Psoas muscle (tissue), 8 donors: ENCODE measurements around the gene MMP21. TPM values are rescaled to one million over a fixed set of nuclear protein-coding genes. Genes with fewer than 3 reads are reported as not detected.

ENCODE experiments used
- ATAC-seq, 4 donors: fragments of 200-7000 bp; cut with Tn5 transposase; one replicate each; pipeline ENCODE4 v1.9.1; 2020; ENCODE audit warnings: moderate library complexity in 3 of 4, mild to moderate bottlenecking in 2 of 4
- DNase-seq, 2 donors: peaks; one replicate each; pipeline ENCODE4 v3.0.0-alpha.2; 2020
- H3K27ac ChIP-seq: fragments of 200-600 bp; one replicate; pipeline ENCODE4 v1.8.0; 2022
- H3K27me3 ChIP-seq, 3 donors: fragments of 200-600 bp in 1 of 3; one replicate each; pipeline versions ENCODE4 v1.6.1 to v1.8.0; 2013 to 2022; ENCODE audit warnings: low read length in 2 of 3, mild to moderate bottlenecking in 2 of 3, moderate library complexity in 1 of 3; ENCODE audit not compliant: insufficient read depth in 3 of 3
- H3K36me3 ChIP-seq, 2 donors: fragments of 200-600 bp in 1 of 2; one replicate each; pipeline versions ENCODE4 v1.6.1 to v1.8.0; 2013 to 2022; ENCODE audit warnings: low read depth in 1 of 2, mild to moderate bottlenecking in 1 of 2, moderate library complexity in 1 of 2; ENCODE audit not compliant: insufficient read depth in 1 of 2
- H3K4me1 ChIP-seq: fragments of 200-600 bp; one replicate; pipeline ENCODE4 v1.8.0; 2022
- H3K4me3 ChIP-seq: fragments of 200-600 bp; one replicate; pipeline ENCODE4 v1.8.0; 2022; ENCODE audit warnings: mild to moderate bottlenecking
- H3K9me3 ChIP-seq: fragments of 200-600 bp; one replicate; pipeline ENCODE4 v1.8.0; 2022
- CTCF ChIP-seq: fragments of 200-600 bp; IDR thresholded peaks from one replicate; pipeline ENCODE4 v1.8.0; 2022; ENCODE audit warnings: antibody characterized with exemption
- WGBS, 3 donors: extraction: QIAGEN DNeasy Blood & Tissue Kit; methylation state at CpG; one replicate each; pipeline versions ENCODE4 v1.1.6 to v1.1.7; 2013; 5-methylcytosine and 5-hydroxymethylcytosine counted together
- intact Hi-C, 2 donors: fragments of 100-400 bp; cut with DNase I; formaldehyde crosslinking; loops; one replicate each; pipeline versions ENCODE4 v1.11.0 to v1.14.2; 2022
- polyA plus RNA-seq, 3 donors: library from polyadenylated mRNA; stranded (reverse); fragments of 200-250 nt; gene quantifications; one replicate each; pipeline ENCODE4 v1.2.3, GENCODE V29; 2013
- total RNA-seq, 4 donors: library from RNA; stranded (reverse); fragmentation: NEBNext Ultra II Directional in 2 of 4; extraction: Animal tissue kit (Norgen Biotek cat#: 25700) in 2 of 4; gene quantifications; one replicate each; pipeline versions ENCODE4 v1.2.1 to v1.2.4, GENCODE V29; 2021 to 2023
- donor health status: healthy with polysubstance abuse.
- donor health status: DM: no; HTN: no; CAD: no; lungs with moderate emphysema.
- donor health status: Bipolar disorder and iron deficiency.
- donor health status: healthy.
- donor health status: DM: yes; HTN: yes; CAD: no.
- donor health status: DM: no; HTN: no; CAD: no.
- donor health status: DM: no; HTN: no; CAD: no.
- donor health status: DM: yes; HTN: yes; CAD: no.

MMP21 gene
- total and polyA plus RNA-seq, 7 donors = 0.03 to 0.17 (median 0.04) TPM; not detected in 4

- no peak overlapping the region for H3K27ac ChIP-seq
- intact Hi-C loops = no loop called here
- H3K27me3 ChIP-seq = no peaks in the 10 kb centered on the region
- 82 to 85% (median 85%) methylated on average over 5 of the region's 5 CpGs for WGBS, 3 donors
- H3K4me3 ChIP-seq = no peak overlapping the region
- H3K36me3 ChIP-seq = peaks cover 0 to 20% of the 10 kb centered on the region in 2 donors
- no peaks in the 10 kb centered on the region for H3K9me3 ChIP-seq
- ATAC-seq = no peak
- no peak for DNase-seq
- no peaks in the 10 kb centered on the region for H3K4me1 ChIP-seq
- TF ChIP-seq CTCF = no peak
These were observed 4.8 kb downstream of the MMP21 start for GRCh38 chr10:125770844-125771243.

DNA sequence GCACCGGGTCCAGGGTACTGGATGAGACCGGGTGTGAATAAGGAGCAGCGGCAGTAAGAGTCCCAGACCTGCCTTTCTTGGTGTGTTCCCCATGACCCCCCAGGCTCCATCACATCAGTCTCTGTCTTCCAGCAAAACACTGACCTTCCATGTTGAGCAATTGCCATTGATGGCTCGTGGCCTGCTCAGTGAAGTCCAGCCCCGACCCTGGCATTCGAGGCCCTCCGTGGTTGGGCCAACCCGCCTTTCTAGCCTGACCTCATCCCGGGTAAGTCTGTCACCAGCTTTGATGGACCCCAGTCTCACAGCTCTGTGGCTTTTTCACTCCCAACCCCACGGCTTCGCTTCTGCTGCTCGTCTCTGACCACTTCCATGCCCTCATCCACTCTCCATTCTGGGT lies 6.4 kb downstream of the MMP21 start:
- Histone ChIP-seq H3K9me3 (no peaks in the 10 kb centered on the region), H3K4me3 (no peak overlapping the region), H3K4me1 (no peaks in the 10 kb centered on the region), H3K27me3 (no peaks in the 10 kb centered on the region), H3K27ac (no peak overlapping the region), H3K36me3 (peaks cover 3 to 36% of the 10 kb centered on the region in 2 donors)
- WGBS, 3 donors = 82 to 93% (median 87%) methylated on average over 12 of the region's 12 CpGs
- DNase-seq (no peak), ATAC-seq (no peak)
- TF ChIP-seq CTCF = no peak
- intact Hi-C loops = no loop called here

DNA sequence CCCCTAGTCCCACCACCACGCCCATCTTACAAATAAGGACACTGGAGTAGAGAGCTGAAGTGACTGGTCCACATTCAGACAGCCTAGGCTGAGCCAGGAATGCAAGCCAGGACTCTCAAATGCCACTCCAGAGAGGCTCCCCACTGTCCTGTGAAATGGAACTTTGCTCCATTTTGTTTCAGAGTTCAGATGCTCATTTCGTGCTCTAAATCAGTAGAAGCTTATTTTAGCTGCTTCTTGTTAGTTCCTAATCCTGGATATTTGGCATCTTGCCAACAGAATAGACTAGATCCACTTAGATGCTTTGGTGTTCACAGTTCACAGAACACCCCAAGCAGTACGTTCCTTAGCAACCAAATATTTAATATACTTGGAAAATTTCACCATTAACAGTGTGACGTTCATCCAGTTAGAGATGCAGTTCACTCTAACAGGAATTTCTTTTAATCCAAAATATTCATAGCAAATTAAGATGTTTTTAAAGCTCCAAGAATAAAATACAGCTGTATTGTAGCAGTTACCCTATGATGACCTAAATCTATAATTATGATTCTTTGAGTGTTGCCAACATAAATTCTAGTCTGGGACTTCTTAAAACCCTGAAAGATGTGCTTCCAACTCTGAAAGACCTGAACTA lies 7.3 kb downstream of the MMP21 start:
- Histone ChIP-seq H3K4me1 (no peaks in the 10 kb centered on the region), H3K4me3 (no peak overlapping the region), H3K9me3 (no peaks in the 10 kb centered on the region), H3K27ac (no peak overlapping the region), H3K36me3 (peaks cover 3 to 45% of the 10 kb centered on the region in 2 donors), H3K27me3 (no peaks in the 10 kb centered on the region)
- ATAC-seq (no peak), DNase-seq (no peak)
- intact Hi-C loops = no loop called here
- 33 to 52% (median 41%) methylated on average over 4 of the region's 4 CpGs for WGBS, 3 donors
- no peak for TF ChIP-seq CTCF

GRCh38 chr10:125766511-125766910 lies 9.1 kb downstream of the MMP21 start:
- Histone ChIP-seq H3K27me3 (no peaks in the 10 kb centered on the region), H3K9me3 (no peaks in the 10 kb centered on the region), H3K36me3 (peaks cover 3 to 60% of the 10 kb centered on the region in 2 donors), H3K27ac (no peak overlapping the region), H3K4me1 (no peaks in the 10 kb centered on the region), H3K4me3 (no peak overlapping the region)
- no peak for DNase-seq
- intact Hi-C loops = no loop called here
- no peak for TF ChIP-seq CTCF
- 79 to 85% (median 81%) methylated on average over 4 of the region's 4 CpGs for WGBS, 3 donors
- ATAC-seq = no peak

GRCh38 chr10:125765835-125766234 lies 9.8 kb downstream of the MMP21 start:
- no peaks in the 10 kb centered on the region for H3K9me3 ChIP-seq
- H3K4me1 ChIP-seq = no peaks in the 10 kb centered on the region
- DNase-seq (no peak), ATAC-seq (no peak)
- H3K27me3 ChIP-seq = no peaks in the 10 kb centered on the region
- no peak overlapping the region for H3K4me3 ChIP-seq
- WGBS, 3 donors = 90 to 95% (median 92%) methylated on average over 2 of the region's 2 CpGs
- no peak overlapping the region for H3K27ac ChIP-seq
- intact Hi-C loops = no loop called here
- TF ChIP-seq CTCF = no peak
- H3K36me3 ChIP-seq = peaks cover 3 to 65% of the 10 kb centered on the region in 2 donors
